22Rv1 (cell line): ENCODE measurements around the gene EIF5B.

Experiments used
- ZFX ChIP-seq: fragments of 450-650 bp; IDR thresholded peaks from 2 replicates; pipeline ENCODE4 v1.6.1; 2017; ENCODE audit warnings: antibody characterized with exemption, borderline replicate concordance
- TF ChIP-seq, protein P1 (sequence below): fragments of 450-650 bp; IDR thresholded peaks from 2 replicates; pipeline ENCODE4 v1.5.1; 2017; ENCODE audit warnings: mild to moderate bottlenecking

DNA sequence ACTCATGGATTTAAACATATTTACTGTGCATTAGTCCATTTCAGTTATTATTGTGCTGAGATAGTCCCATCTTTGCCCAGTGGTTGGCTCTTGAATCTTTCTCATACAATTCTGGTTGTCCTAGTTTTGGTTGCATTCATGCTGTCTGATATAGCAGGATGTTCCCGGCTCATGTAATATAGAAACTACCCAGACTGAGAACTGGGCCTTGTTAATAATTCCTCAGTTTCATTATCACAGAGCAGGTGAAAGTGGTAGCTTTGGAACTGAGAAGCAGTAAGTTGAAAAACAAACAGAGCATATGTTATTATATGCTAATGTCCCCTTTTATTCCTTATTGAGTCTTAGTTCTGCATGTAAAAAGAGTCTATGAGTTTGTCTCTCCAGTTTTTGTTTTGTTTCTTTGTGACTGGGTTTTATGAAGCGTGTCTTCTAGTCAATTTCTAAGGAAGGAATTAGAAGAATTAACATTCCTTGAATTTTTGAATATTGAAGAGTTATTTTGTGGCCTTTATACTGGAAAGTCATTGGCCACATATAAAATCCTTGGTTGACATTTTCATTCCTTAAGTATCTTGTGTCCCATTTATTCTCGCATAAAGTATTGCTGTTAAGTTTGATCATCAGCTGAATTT lies 43.3 kb downstream of the EIF5B start:
- TF ChIP-seq, protein P1, sequence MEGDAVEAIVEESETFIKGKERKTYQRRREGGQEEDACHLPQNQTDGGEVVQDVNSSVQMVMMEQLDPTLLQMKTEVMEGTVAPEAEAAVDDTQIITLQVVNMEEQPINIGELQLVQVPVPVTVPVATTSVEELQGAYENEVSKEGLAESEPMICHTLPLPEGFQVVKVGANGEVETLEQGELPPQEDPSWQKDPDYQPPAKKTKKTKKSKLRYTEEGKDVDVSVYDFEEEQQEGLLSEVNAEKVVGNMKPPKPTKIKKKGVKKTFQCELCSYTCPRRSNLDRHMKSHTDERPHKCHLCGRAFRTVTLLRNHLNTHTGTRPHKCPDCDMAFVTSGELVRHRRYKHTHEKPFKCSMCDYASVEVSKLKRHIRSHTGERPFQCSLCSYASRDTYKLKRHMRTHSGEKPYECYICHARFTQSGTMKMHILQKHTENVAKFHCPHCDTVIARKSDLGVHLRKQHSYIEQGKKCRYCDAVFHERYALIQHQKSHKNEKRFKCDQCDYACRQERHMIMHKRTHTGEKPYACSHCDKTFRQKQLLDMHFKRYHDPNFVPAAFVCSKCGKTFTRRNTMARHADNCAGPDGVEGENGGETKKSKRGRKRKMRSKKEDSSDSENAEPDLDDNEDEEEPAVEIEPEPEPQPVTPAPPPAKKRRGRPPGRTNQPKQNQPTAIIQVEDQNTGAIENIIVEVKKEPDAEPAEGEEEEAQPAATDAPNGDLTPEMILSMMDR, result no peak
- TF ChIP-seq ZFX, result no peak
